ENCODE measurements around the gene LYST.

Gene LYST

GRCh38 chr1:235901461-235901860 is 34.8 kb upstream of the LYST start:
- Histone ChIP-seq H3K4me1 (ENCODE audit: control insufficient read depth, insufficient read depth, low read depth, low read length) (peaks cover 7% of the 10 kb centered on the region), H3K9me3 (ENCODE audit: control insufficient read depth, low read length) (no peaks in the 10 kb centered on the region), H3K4me2 (ENCODE audit: low read length, poor library complexity, severe bottlenecking) (no peak overlapping the region), H3K18ac (ENCODE audit: low read depth in 1 of 2, low read length in 2 of 2) (no peak overlapping the region), H2BK15ac (ENCODE audit: low read depth, poor library complexity, severe bottlenecking) (no peak overlapping the region), H2AK5ac (ENCODE audit: low read length, severe bottlenecking) (no peak overlapping the region), H3K4ac (ENCODE audit: low read depth in 1 of 2, low read length in 2 of 2) (no peak overlapping the region), H3K9ac (ENCODE audit: low read length) (no peak overlapping the region), H3K14ac (ENCODE audit: low read length in 2 of 2) (no peak overlapping the region), H3K27ac (ENCODE audit: low read length, poor library complexity, severe bottlenecking) (no peak overlapping the region), H2BK12ac (ENCODE audit: low read length in 2 of 2) (peak overlapping the region in 1 of 2 experiments; percentile 72), H3K4me3 (ENCODE audit: insufficient read depth in 1 of 2, low read depth in 1 of 2, low read length in 2 of 2) (no peak overlapping the region), H4K8ac (ENCODE audit: low read length) (peak overlapping the region; percentile 5), H2AFZ (ENCODE audit: low read depth, low read length) (no peak overlapping the region), H3K36me3 (ENCODE audit: control insufficient read depth in 1 of 2, insufficient read depth in 2 of 2, low read depth in 1 of 2, low read length in 2 of 2) (no peaks in the 10 kb centered on the region), H4K91ac (ENCODE audit: low read length) (no peak overlapping the region), H2BK5ac (ENCODE audit: low read depth, low read length, poor library complexity, severe bottlenecking) (no peak overlapping the region), H3K79me1 (replicated peaks; ENCODE audit: low read length, poor library complexity, severe bottlenecking) (no peaks in the 10 kb centered on the region), H3K23ac (ENCODE audit: low read length in 2 of 2) (no peak overlapping the region), H3K27me3 (ENCODE audit: control insufficient read depth in 1 of 2, insufficient read depth in 1 of 2, low read length in 2 of 2) (no peaks in the 10 kb centered on the region), H2BK120ac (ENCODE audit: low read depth, low read length) (no peak overlapping the region)
- 78% methylated on average over 2 of the region's 2 CpGs for WGBS
- peak; percentile 40 for DNase-seq

GRCh38 chr1:235898126-235898525 is 31.4 kb upstream of the LYST start:
- H3K4ac ChIP-seq (ENCODE audit: low read depth in 1 of 2, low read length in 2 of 2) = no peak overlapping the region
- H3K4me3 ChIP-seq (ENCODE audit: insufficient read depth in 1 of 2, low read depth in 1 of 2, low read length in 2 of 2) = no peak overlapping the region
- H3K9me3 ChIP-seq (ENCODE audit: control insufficient read depth, low read length) = no peaks in the 10 kb centered on the region
- H3K9ac ChIP-seq (ENCODE audit: low read length) = no peak overlapping the region
- H3K4me2 ChIP-seq (ENCODE audit: low read length, poor library complexity, severe bottlenecking) = no peak overlapping the region
- 37% methylated on average over 3 of the region's 3 CpGs for WGBS
- H3K36me3 ChIP-seq (ENCODE audit: control insufficient read depth in 1 of 2, insufficient read depth in 2 of 2, low read depth in 1 of 2, low read length in 2 of 2) = no peaks in the 10 kb centered on the region
- no peaks in the 10 kb centered on the region for H3K27me3 ChIP-seq (ENCODE audit: control insufficient read depth in 1 of 2, insufficient read depth in 1 of 2, low read length in 2 of 2)
- H3K79me1 ChIP-seq (replicated peaks; ENCODE audit: low read length, poor library complexity, severe bottlenecking) = no peaks in the 10 kb centered on the region
- H2AFZ ChIP-seq (ENCODE audit: low read depth, low read length) = peak overlapping the region; percentile 61
- H2BK12ac ChIP-seq (ENCODE audit: low read length in 2 of 2) = peak overlapping the region in 1 of 2 experiments; percentile 38
- H3K18ac ChIP-seq (ENCODE audit: low read depth in 1 of 2, low read length in 2 of 2) = peak overlapping the region in 1 of 2 experiments; percentile 33
- H3K23ac ChIP-seq (ENCODE audit: low read length in 2 of 2) = no peak overlapping the region
- H4K8ac ChIP-seq (ENCODE audit: low read length) = no peak overlapping the region
- no peak overlapping the region for H2BK120ac ChIP-seq (ENCODE audit: low read depth, low read length)
- H3K4me1 ChIP-seq (ENCODE audit: control insufficient read depth, insufficient read depth, low read depth, low read length) = peaks cover 5% of the 10 kb centered on the region
- H2AK5ac ChIP-seq (ENCODE audit: low read length, severe bottlenecking) = no peak overlapping the region
- H2BK5ac ChIP-seq (ENCODE audit: low read depth, low read length, poor library complexity, severe bottlenecking) = no peak overlapping the region
- no peak overlapping the region for H4K91ac ChIP-seq (ENCODE audit: low read length)
- H3K14ac ChIP-seq (ENCODE audit: low read length in 2 of 2) = no peak overlapping the region
- no peak overlapping the region for H3K27ac ChIP-seq (ENCODE audit: low read length, poor library complexity, severe bottlenecking)
- no peak overlapping the region for H2BK15ac ChIP-seq (ENCODE audit: low read depth, poor library complexity, severe bottlenecking)
- DNase-seq = peak; percentile 38

GRCh38 chr1:235893840-235894239 is 27.1 kb upstream of the LYST start:
- Histone ChIP-seq H3K4me1 (ENCODE audit: control insufficient read depth, insufficient read depth, low read depth, low read length) (no peaks in the 10 kb centered on the region), H2BK5ac (ENCODE audit: low read depth, low read length, poor library complexity, severe bottlenecking) (no peak overlapping the region), H3K9me3 (ENCODE audit: control insufficient read depth, low read length) (no peaks in the 10 kb centered on the region), H4K91ac (ENCODE audit: low read length) (no peak overlapping the region), H3K4ac (ENCODE audit: low read depth in 1 of 2, low read length in 2 of 2) (no peak overlapping the region), H3K27ac (ENCODE audit: low read length, poor library complexity, severe bottlenecking) (no peak overlapping the region), H2AFZ (ENCODE audit: low read depth, low read length) (no peak overlapping the region), H2BK120ac (ENCODE audit: low read depth, low read length) (no peak overlapping the region), H2AK5ac (ENCODE audit: low read length, severe bottlenecking) (no peak overlapping the region), H4K8ac (ENCODE audit: low read length) (no peak overlapping the region), H3K23ac (ENCODE audit: low read length in 2 of 2) (no peak overlapping the region), H2BK12ac (ENCODE audit: low read length in 2 of 2) (no peak overlapping the region), H3K4me2 (ENCODE audit: low read length, poor library complexity, severe bottlenecking) (no peak overlapping the region), H3K79me1 (replicated peaks; ENCODE audit: low read length, poor library complexity, severe bottlenecking) (no peaks in the 10 kb centered on the region), H3K27me3 (ENCODE audit: control insufficient read depth in 1 of 2, insufficient read depth in 1 of 2, low read length in 2 of 2) (no peaks in the 10 kb centered on the region), H3K4me3 (ENCODE audit: insufficient read depth in 1 of 2, low read depth in 1 of 2, low read length in 2 of 2) (no peak overlapping the region), H3K9ac (ENCODE audit: low read length) (no peak overlapping the region), H2BK15ac (ENCODE audit: low read depth, poor library complexity, severe bottlenecking) (no peak overlapping the region), H3K18ac (ENCODE audit: low read depth in 1 of 2, low read length in 2 of 2) (no peak overlapping the region), H3K36me3 (ENCODE audit: control insufficient read depth in 1 of 2, insufficient read depth in 2 of 2, low read depth in 1 of 2, low read length in 2 of 2) (no peaks in the 10 kb centered on the region), H3K14ac (ENCODE audit: low read length in 2 of 2) (no peak overlapping the region)
- DNase-seq = no peak
- 88% methylated on average over 1 of the region's 2 CpGs for WGBS

DNA sequence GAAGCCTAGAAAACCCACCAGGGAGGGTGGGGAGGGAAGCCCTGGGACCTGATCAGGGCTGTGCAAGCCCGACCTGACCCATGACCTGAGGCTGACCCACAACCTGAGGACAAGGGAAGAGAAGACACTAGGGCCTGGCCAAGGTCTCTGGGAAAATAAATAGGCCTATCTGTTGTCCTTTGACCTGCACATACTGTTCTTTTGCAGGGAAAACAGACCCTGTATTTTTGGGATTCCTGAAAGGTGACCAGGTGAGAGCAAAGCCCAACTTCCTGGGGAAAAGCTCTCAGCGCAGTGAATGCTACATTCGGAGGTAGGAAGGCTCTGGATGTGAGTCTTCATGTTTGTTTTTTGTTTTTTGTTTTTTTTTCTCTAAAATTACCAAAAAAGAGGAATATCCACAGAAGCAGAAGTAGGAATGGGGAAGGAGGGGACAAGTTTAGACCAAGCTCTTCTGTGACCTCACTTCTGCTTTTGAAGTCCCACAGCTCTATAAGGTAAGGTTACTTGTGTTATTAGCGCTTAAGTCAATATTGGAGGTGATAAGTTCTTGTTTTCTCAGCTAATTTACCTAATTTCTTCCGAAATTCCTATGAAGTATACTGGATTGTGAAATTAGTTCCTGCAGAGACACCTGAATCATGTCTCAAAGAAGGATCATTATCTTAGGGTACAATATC is 26.2 kb upstream of the LYST start:
- Histone ChIP-seq H2BK15ac (ENCODE audit: low read depth, poor library complexity, severe bottlenecking) (no peak overlapping the region), H4K91ac (ENCODE audit: low read length) (no peak overlapping the region), H3K27me3 (ENCODE audit: control insufficient read depth in 1 of 2, insufficient read depth in 1 of 2, low read length in 2 of 2) (no peaks in the 10 kb centered on the region), H3K9ac (ENCODE audit: low read length) (no peak overlapping the region), H2BK5ac (ENCODE audit: low read depth, low read length, poor library complexity, severe bottlenecking) (no peak overlapping the region), H3K4me1 (ENCODE audit: control insufficient read depth, insufficient read depth, low read depth, low read length) (no peaks in the 10 kb centered on the region), H2BK120ac (ENCODE audit: low read depth, low read length) (no peak overlapping the region), H3K4ac (ENCODE audit: low read depth in 1 of 2, low read length in 2 of 2) (no peak overlapping the region), H3K79me1 (replicated peaks; ENCODE audit: low read length, poor library complexity, severe bottlenecking) (no peaks in the 10 kb centered on the region), H2BK12ac (ENCODE audit: low read length in 2 of 2) (no peak overlapping the region), H3K14ac (ENCODE audit: low read length in 2 of 2) (no peak overlapping the region), H4K8ac (ENCODE audit: low read length) (no peak overlapping the region), H3K27ac (ENCODE audit: low read length, poor library complexity, severe bottlenecking) (no peak overlapping the region), H3K23ac (ENCODE audit: low read length in 2 of 2) (no peak overlapping the region), H3K9me3 (ENCODE audit: control insufficient read depth, low read length) (no peaks in the 10 kb centered on the region), H2AK5ac (ENCODE audit: low read length, severe bottlenecking) (no peak overlapping the region), H3K18ac (ENCODE audit: low read depth in 1 of 2, low read length in 2 of 2) (no peak overlapping the region), H3K4me3 (ENCODE audit: insufficient read depth in 1 of 2, low read depth in 1 of 2, low read length in 2 of 2) (no peak overlapping the region), H2AFZ (ENCODE audit: low read depth, low read length) (no peak overlapping the region), H3K4me2 (ENCODE audit: low read length, poor library complexity, severe bottlenecking) (no peak overlapping the region), H3K36me3 (ENCODE audit: control insufficient read depth in 1 of 2, insufficient read depth in 2 of 2, low read depth in 1 of 2, low read length in 2 of 2) (no peaks in the 10 kb centered on the region)
- 86% methylated on average over 3 of the region's 5 CpGs for WGBS
- DNase-seq = no peak

Data from mesenchymal stem cell (in vitro differentiated cells and primary cell).